CMK (cell line): ENCODE data around the gene STAB2.

ENCODE experiments used
- DNase-seq: peaks from one replicate; pipeline ENCODE4 v3.0.0-alpha.2; 2010; ENCODE audit warnings: low read depth

The STAB2 gene

GRCh38 chr12:103783744-103784664 lies 196.9 kb downstream of the STAB2 start:
- DNase-seq = no peak

- no peak for DNase-seq
These were observed 198.4 kb downstream of the STAB2 start for GRCh38 chr12:103785243-103786031.

- DNase-seq = no peak
These were observed 199.1 kb downstream of the STAB2 start for GRCh38 chr12:103786201-103786600.

GRCh38 chr12:103791350-103791920 lies 204.4 kb downstream of the STAB2 start:
- DNase-seq = no peak

GRCh38 chr12:103793046-103793445 lies 206.0 kb downstream of the STAB2 start:
- DNase-seq = no peak

GRCh38 chr12:103793512-103794045 lies 206.5 kb downstream of the STAB2 start:
- no peak for DNase-seq

- DNase-seq = no peak
These were observed 207.5 kb downstream of the STAB2 start for GRCh38 chr12:103794309-103795213.

GRCh38 chr12:103798586-103798985 lies 211.5 kb downstream of the STAB2 start:
- DNase-seq = no peak

GRCh38 chr12:103799504-103799856 lies 212.4 kb downstream of the STAB2 start:
- DNase-seq = no peak

- DNase-seq = no peak
These were observed 213.0 kb downstream of the STAB2 start for GRCh38 chr12:103799857-103800771.

- DNase-seq = no peak
These were observed 214.9 kb downstream of the STAB2 start for GRCh38 chr12:103801709-103802585.

GRCh38 chr12:103802586-103802886 lies 215.5 kb downstream of the STAB2 start:
- DNase-seq = no peak

- no peak for DNase-seq
These were observed 216.8 kb downstream of the STAB2 start for GRCh38 chr12:103803847-103804246.

- no peak for DNase-seq
These were observed 218.7 kb downstream of the STAB2 start for GRCh38 chr12:103805655-103806360.

- DNase-seq = no peak
These were observed 219.7 kb downstream of the STAB2 start for GRCh38 chr12:103806803-103807202.

GRCh38 chr12:103807561-103808238 lies 220.6 kb downstream of the STAB2 start:
- no peak for DNase-seq

- no peak for DNase-seq
These were observed 221.3 kb downstream of the STAB2 start for GRCh38 chr12:103808239-103808880.

GRCh38 chr12:103809154-103809553 lies 222.1 kb downstream of the STAB2 start:
- DNase-seq = no peak
